Mesenchymal stem cell (in vitro differentiated cells and primary cell): ENCODE data around the gene VPREB1.

Source experiments
- DNase-seq: peaks from one replicate; pipeline ENCODE4 v3.0.0-alpha.2; 2013
- H2AFZ ChIP-seq: one replicate; pipeline ENCODE4 v1.6.1; 2013; ENCODE audit warnings: low read depth, mild to moderate bottlenecking, control low read depth, inconsistent platforms, low read length, moderate library complexity
- H2AK5ac ChIP-seq: 2 replicates; pipeline ENCODE4 v1.6.1; 2013; ENCODE audit warnings: low read length, moderate library complexity, mild to moderate bottlenecking, inconsistent platforms; ENCODE audit not compliant: severe bottlenecking
- H2BK120ac ChIP-seq: one replicate; pipeline ENCODE4 v1.6.1; 2013; ENCODE audit warnings: low read depth, mild to moderate bottlenecking, inconsistent platforms, low read length, moderate library complexity
- H2BK12ac ChIP-seq, 2 experiments: one replicate each; pipeline ENCODE4 v1.6.1; 2013; ENCODE audit warnings: inconsistent platforms in 2 of 2, low read length in 2 of 2, mild to moderate bottlenecking in 2 of 2, moderate library complexity in 2 of 2, control low read depth in 1 of 2
- H2BK15ac ChIP-seq: one replicate; pipeline ENCODE4 v1.6.1; 2013; ENCODE audit warnings: mild to moderate bottlenecking, low read depth, inconsistent platforms; ENCODE audit not compliant: poor library complexity, severe bottlenecking
- H2BK5ac ChIP-seq: 2 replicates; pipeline ENCODE4 v1.6.1; 2013; ENCODE audit warnings: low read depth, mild to moderate bottlenecking, low read length, control low read depth, inconsistent platforms; ENCODE audit not compliant: poor library complexity, severe bottlenecking
- H3K14ac ChIP-seq, 2 experiments: one replicate each; pipeline ENCODE4 v1.6.1; 2013; ENCODE audit warnings: inconsistent platforms in 2 of 2, low read length in 2 of 2, control low read depth in 1 of 2, mild to moderate bottlenecking in 1 of 2, moderate library complexity in 1 of 2
- H3K18ac ChIP-seq, 2 experiments: one replicate each; pipeline ENCODE4 v1.6.1; 2013; ENCODE audit warnings: inconsistent platforms in 2 of 2, low read length in 2 of 2, control low read depth in 1 of 2, low read depth in 1 of 2, mild to moderate bottlenecking in 1 of 2
- H3K23ac ChIP-seq, 2 experiments: one replicate each; pipeline ENCODE4 v1.6.1; 2013; ENCODE audit warnings: inconsistent platforms in 2 of 2, low read length in 2 of 2, mild to moderate bottlenecking in 2 of 2, moderate library complexity in 2 of 2, control low read depth in 1 of 2
- H3K27ac ChIP-seq: 2 replicates; pipeline ENCODE4 v1.5.1; 2013; ENCODE audit warnings: mild to moderate bottlenecking, moderate library complexity, low read length, control low read depth, inconsistent platforms; ENCODE audit not compliant: poor library complexity, severe bottlenecking
- H3K27me3 ChIP-seq, 2 experiments: 2 replicates each; pipeline versions ENCODE4 v1.6.1 to v1.7.0; 2013; ENCODE audit warnings: low read length in 2 of 2, mild to moderate bottlenecking in 2 of 2, moderate library complexity in 2 of 2, control low read depth in 1 of 2, inconsistent platforms in 1 of 2; ENCODE audit not compliant: control insufficient read depth in 1 of 2, insufficient read depth in 1 of 2
- H3K36me3 ChIP-seq, 2 experiments: 2 replicates each; pipeline versions ENCODE4 v1.6.1 to v1.7.0; 2013; ENCODE audit warnings: low read length in 2 of 2, control low read depth in 1 of 2, inconsistent platforms in 1 of 2, low read depth in 1 of 2, mild to moderate bottlenecking in 1 of 2; ENCODE audit not compliant: insufficient read depth in 2 of 2, control insufficient read depth in 1 of 2
- H3K4ac ChIP-seq, 2 experiments: one replicate each; pipeline ENCODE4 v1.6.1; 2013; ENCODE audit warnings: inconsistent platforms in 2 of 2, low read length in 2 of 2, mild to moderate bottlenecking in 2 of 2, moderate library complexity in 2 of 2, control low read depth in 1 of 2, low read depth in 1 of 2
- H3K4me1 ChIP-seq: 2 replicates; pipeline ENCODE4 v1.6.1; 2013; ENCODE audit warnings: low read depth, low read length, control low read depth; ENCODE audit not compliant: control insufficient read depth, insufficient read depth
- H3K4me2 ChIP-seq: 2 replicates; pipeline ENCODE4 v1.6.1; 2013; ENCODE audit warnings: low read length, mild to moderate bottlenecking, inconsistent platforms; ENCODE audit not compliant: poor library complexity, severe bottlenecking
- H3K4me3 ChIP-seq, 2 experiments: 2 replicates each; pipeline versions ENCODE4 v1.5.1 to v1.7.0; 2013; ENCODE audit warnings: low read length in 2 of 2, mild to moderate bottlenecking in 2 of 2, control low read depth in 1 of 2, low read depth in 1 of 2; ENCODE audit not compliant: insufficient read depth in 1 of 2
- H3K79me1 ChIP-seq: replicated peaks from 2 replicates; pipeline ENCODE4 v1.6.1; 2013; ENCODE audit warnings: mild to moderate bottlenecking, control low read depth, low read length, inconsistent platforms; ENCODE audit not compliant: poor library complexity, severe bottlenecking
- H3K9ac ChIP-seq: 2 replicates; pipeline ENCODE4 v1.7.0; 2013; ENCODE audit warnings: mild to moderate bottlenecking, low read length, moderate library complexity
- H3K9me3 ChIP-seq: 2 replicates; pipeline ENCODE4 v1.7.0; 2013; ENCODE audit warnings: mild to moderate bottlenecking, low read length; ENCODE audit not compliant: control insufficient read depth
- H4K8ac ChIP-seq: one replicate; pipeline ENCODE4 v1.6.1; 2013; ENCODE audit warnings: inconsistent platforms, mild to moderate bottlenecking, low read length, moderate library complexity
- H4K91ac ChIP-seq: one replicate; pipeline ENCODE4 v1.6.1; 2013; ENCODE audit warnings: mild to moderate bottlenecking, low read length, inconsistent platforms
- WGBS: methylation state at CpG from one replicate; pipeline ENCODE4 v1.1.7; 2013; ENCODE audit warnings: mixed read lengths; 5-methylcytosine and 5-hydroxymethylcytosine counted together

Gene VPREB1

GRCh38 chr22:22210889-22211833, 33.4 kb upstream of the VPREB1 start:
- DNase-seq: no peak
- no peak overlapping the region for H2AFZ ChIP-seq
- no peak overlapping the region for H4K8ac ChIP-seq
- peaks cover 21 to 40% of the 10 kb centered on the region in 2 experiments for H3K27me3 ChIP-seq
- no peak overlapping the region for H3K4me3 ChIP-seq
- H3K4me2 ChIP-seq: no peak overlapping the region
- no peak overlapping the region for H3K4ac ChIP-seq
- H2BK15ac ChIP-seq: no peak overlapping the region
- H3K4me1 ChIP-seq: peaks cover 7% of the 10 kb centered on the region
- no peak overlapping the region for H3K14ac ChIP-seq
- WGBS: 66% methylated on average over 13 of the region's 13 CpGs
- H2BK5ac ChIP-seq: no peak overlapping the region
- no peak overlapping the region for H3K18ac ChIP-seq
- H3K27ac ChIP-seq: no peak overlapping the region
- H3K23ac ChIP-seq: no peak overlapping the region
- no peaks in the 10 kb centered on the region for H3K9me3 ChIP-seq
- H2BK120ac ChIP-seq: no peak overlapping the region
- no peak overlapping the region for H3K9ac ChIP-seq
- no peak overlapping the region for H2BK12ac ChIP-seq
- no peaks in the 10 kb centered on the region for H3K79me1 ChIP-seq
- H2AK5ac ChIP-seq: no peak overlapping the region
- no peaks in the 10 kb centered on the region for H3K36me3 ChIP-seq
- no peak overlapping the region for H4K91ac ChIP-seq

GRCh38 chr22:22213231-22213630, 31.4 kb upstream of the VPREB1 start:
- no peaks in the 10 kb centered on the region for H3K79me1 ChIP-seq
- H4K8ac ChIP-seq: no peak overlapping the region
- H4K91ac ChIP-seq: no peak overlapping the region
- H3K4me1 ChIP-seq: peaks cover 5% of the 10 kb centered on the region
- no peaks in the 10 kb centered on the region for H3K9me3 ChIP-seq
- H2AFZ ChIP-seq: no peak overlapping the region
- H3K4me3 ChIP-seq: no peak overlapping the region
- H3K36me3 ChIP-seq: no peaks in the 10 kb centered on the region
- no peak overlapping the region for H2BK12ac ChIP-seq
- no peak overlapping the region for H3K23ac ChIP-seq
- no peak overlapping the region for H3K14ac ChIP-seq
- H3K4ac ChIP-seq: no peak overlapping the region
- no peak overlapping the region for H3K27ac ChIP-seq
- H2AK5ac ChIP-seq: no peak overlapping the region
- no peak for DNase-seq
- no peak overlapping the region for H2BK15ac ChIP-seq
- H3K4me2 ChIP-seq: no peak overlapping the region
- no peak overlapping the region for H3K18ac ChIP-seq
- 30% methylated on average over 4 of the region's 5 CpGs for WGBS
- no peak overlapping the region for H2BK120ac ChIP-seq
- H3K9ac ChIP-seq: no peak overlapping the region
- peaks cover 28 to 33% of the 10 kb centered on the region in 2 experiments for H3K27me3 ChIP-seq
- H2BK5ac ChIP-seq: no peak overlapping the region

DNA sequence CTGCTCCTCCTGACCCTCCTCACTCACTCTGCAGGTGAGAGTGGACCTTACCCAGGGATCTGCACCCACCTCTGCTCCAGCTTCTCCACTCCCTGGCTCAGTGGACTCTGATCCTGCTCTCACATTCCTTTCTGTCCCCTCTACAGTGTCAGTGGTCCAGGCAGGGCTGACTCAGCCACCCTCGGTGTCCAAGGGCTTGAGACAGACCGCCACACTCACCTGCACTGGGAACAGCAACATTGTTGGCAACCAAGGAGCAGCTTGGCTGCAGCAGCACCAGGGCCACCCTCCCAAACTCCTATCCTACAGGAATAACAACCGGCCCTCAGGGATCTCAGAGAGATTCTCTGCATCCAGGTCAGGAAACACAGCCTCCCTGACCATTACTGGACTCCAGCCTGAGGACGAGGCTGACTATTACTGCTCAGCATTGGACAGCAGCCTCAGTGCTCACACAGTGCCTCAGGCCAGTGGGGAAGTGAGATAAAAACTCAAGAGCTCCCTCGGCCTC, 29.7 kb upstream of the VPREB1 start:
- Histone ChIP-seq H4K8ac (no peak overlapping the region), H3K9me3 (no peaks in the 10 kb centered on the region), H3K27me3 (peaks cover 36 to 41% of the 10 kb centered on the region in 2 experiments), H3K4ac (no peak overlapping the region), H3K4me2 (no peak overlapping the region), H3K23ac (no peak overlapping the region), H3K14ac (no peak overlapping the region), H3K27ac (no peak overlapping the region), H3K4me1 (peaks cover 5% of the 10 kb centered on the region), H3K18ac (no peak overlapping the region), H4K91ac (no peak overlapping the region), H2AFZ (no peak overlapping the region), H3K36me3 (no peaks in the 10 kb centered on the region), H2BK5ac (no peak overlapping the region), H3K9ac (no peak overlapping the region), H3K4me3 (no peak overlapping the region), H2BK12ac (no peak overlapping the region), H2AK5ac (no peak overlapping the region), H2BK120ac (no peak overlapping the region), H2BK15ac (no peak overlapping the region), H3K79me1 (no peaks in the 10 kb centered on the region)
- 51% methylated on average over 5 of the region's 5 CpGs for WGBS
- no peak for DNase-seq

- Histone ChIP-seq H2AK5ac (no peak overlapping the region), H2BK5ac (no peak overlapping the region), H3K4me1 (no peaks in the 10 kb centered on the region), H2BK15ac (no peak overlapping the region), H3K23ac (no peak overlapping the region), H2BK12ac (no peak overlapping the region), H2BK120ac (no peak overlapping the region), H4K8ac (no peak overlapping the region), H3K79me1 (no peaks in the 10 kb centered on the region), H3K4me3 (no peak overlapping the region), H3K18ac (no peak overlapping the region), H3K4me2 (no peak overlapping the region), H3K27ac (no peak overlapping the region), H3K4ac (no peak overlapping the region), H3K36me3 (no peaks in the 10 kb centered on the region), H2AFZ (no peak overlapping the region), H3K9me3 (no peaks in the 10 kb centered on the region), H3K9ac (no peak overlapping the region), H4K91ac (no peak overlapping the region), H3K27me3 (peaks cover 36 to 45% of the 10 kb centered on the region in 2 experiments), H3K14ac (no peak overlapping the region)
- 57% methylated on average over 2 of the region's 5 CpGs for WGBS
- no peak for DNase-seq
Measured at GRCh38 chr22:22215659-22216449, 28.7 kb upstream of the VPREB1 start.
